Globus pallidus (tissue), 1 donor: ENCODE measurements around the gene CHTF18.
"Not testable (repeated sequence)": the region's sequence is repeated elsewhere in the genome, so short reads cannot be mapped to it uniquely, and the experiment has no call there.

Experiments used
- DNase-seq: peaks from one replicate; pipeline ENCODE4 v3.0.0-alpha.2; 2015; ENCODE audit warnings: low spot score

The CHTF18 gene

DNA sequence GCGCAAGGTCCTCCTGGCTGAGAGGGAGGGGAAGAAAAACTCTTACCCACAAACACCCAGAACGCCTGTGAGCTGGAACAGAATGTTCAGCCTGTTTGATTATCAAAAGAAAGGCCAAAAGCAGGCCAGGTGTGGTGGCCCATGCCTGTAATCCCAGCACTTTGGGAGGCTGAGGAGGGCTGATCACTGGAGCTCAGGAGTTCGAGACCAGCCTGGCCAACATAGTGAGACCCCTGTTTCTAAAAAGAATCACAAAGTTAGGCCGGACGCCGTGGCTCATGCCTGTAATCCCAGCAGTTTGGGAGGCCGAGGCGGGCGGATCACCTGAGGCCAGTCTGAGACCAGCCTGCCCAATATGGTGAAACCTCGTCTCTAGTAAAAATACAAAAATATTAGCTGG lies 12.1 kb upstream of the CHTF18 start:
- not testable (repeated sequence) for DNase-seq

DNA sequence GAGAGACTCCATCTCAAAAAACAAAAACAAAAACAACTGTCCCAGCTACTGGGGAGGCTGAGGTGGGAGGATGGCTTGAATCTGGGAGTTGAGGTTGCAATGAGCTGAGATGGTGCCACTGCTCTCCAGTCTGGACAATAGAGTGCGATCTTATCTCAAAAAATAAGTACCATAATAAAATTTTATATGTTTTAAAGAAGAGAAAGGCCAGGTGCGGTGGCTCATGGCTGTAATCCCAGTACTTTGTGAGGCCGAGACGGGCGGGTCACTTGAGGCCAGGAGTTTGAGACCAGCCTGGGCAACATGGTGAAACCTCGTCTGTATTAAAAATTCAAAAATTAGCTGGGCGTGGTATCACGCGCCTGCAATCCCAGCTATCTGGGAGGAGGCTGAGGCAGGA lies 11.6 kb upstream of the CHTF18 start:
- no peak for DNase-seq

DNA sequence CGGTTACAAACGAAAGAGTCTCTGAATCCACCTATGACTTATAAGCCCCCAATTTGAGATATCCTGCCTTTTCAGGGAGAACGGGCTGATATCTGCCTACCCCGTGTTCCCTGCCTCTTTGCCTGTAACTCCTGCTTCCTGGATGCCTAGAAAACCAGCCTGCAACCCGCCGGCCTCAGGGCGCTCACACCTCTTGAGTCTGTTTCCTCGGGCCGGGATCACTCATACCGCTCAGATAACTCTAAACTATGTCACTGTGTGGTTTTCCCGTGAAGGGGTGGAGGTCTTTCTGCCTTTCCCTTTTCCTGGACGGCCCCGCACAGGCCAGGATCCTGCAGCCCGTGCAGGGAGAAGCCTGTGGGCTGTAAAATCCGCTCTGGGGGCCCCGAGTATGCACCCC lies 10.6 kb upstream of the CHTF18 start:
- no peak for DNase-seq

DNA sequence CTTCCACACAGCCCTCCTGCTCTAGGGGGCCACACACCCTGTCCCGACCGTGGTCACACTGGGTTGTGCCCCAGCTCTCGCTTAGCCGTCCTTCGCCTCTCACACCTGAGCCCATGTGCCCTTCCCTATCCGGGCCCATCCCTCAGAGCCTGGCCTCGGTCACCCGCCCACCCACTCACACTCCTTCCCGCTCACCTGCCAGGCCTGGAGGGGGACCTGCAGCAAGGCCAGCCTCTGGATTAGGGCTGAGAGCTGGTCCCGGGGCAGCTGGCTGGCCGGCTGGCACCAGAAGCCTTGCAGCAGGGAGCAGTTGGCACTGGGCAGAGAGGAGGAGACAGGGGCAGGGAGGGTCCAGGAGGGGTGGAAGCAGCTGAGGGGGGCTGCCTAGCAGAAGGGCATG lies 10.0 kb upstream of the CHTF18 start:
- DNase-seq = no peak

DNA sequence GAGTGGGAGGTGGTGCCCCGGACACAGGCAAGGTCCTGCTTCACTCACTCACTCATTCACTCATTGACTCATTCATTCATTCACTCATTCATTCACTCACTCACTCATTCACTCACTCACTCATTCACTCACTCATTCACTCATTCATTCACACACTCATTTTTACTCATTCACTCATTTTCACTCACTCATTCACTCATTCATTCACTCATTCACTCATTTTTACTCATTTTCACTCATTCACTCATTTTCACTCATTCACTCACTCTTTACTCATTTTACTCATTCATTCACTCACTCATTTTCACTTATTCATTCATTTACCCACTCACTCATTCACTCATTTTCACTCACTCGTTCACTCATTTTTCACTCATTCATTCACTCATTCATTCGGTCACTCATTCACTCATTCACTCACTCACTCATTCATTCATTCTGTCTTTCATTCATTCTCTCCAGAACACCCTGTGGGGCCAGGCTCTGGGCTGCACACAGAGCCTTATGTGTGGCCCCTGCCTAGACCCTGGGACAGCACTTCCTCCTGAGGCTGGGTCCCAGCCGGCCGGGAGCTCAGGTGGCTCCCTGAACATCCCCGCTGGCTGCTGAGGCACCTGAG lies 9.4 kb upstream of the CHTF18 start:
- no peak for DNase-seq

DNA sequence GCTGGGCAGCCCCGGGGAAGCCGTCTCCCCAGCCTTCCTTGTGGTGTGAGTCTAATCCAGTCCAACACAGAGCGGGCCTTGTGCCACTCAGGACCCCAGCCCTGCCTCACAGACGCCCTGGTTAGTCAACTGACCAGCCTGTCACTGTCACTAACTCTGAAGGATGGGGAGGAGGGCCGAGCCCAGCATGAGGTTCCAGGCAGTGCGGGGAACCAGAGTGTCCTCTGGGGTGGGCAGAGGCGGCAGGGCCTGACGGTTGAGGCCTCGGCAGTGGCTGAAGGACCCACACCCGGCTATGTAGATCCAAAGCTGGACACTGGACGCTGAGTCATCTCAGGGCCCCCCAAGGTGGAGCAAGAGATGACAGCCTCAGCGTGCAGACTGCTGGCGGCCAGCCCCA lies 8.9 kb upstream of the CHTF18 start:
- no peak for DNase-seq

DNA sequence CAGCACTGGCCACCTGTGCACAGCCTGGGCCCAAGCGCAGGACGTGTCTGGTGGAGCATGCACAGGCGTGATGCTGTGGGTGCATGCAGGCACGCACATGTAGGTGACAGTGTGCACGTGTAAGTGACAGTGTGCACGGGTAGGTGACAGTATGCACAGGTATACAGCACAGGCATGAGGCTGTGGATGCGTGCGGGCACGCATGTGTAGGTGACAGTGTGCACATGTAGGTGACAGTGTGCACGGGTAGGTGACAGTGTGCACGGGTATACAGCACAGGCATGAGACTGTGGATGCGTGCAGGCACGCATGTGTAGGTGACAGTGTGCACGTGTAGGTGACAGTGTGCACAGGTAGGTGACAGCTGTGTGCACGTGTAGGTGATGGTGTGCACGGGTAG lies 8.1 kb upstream of the CHTF18 start:
- DNase-seq = no peak

DNA sequence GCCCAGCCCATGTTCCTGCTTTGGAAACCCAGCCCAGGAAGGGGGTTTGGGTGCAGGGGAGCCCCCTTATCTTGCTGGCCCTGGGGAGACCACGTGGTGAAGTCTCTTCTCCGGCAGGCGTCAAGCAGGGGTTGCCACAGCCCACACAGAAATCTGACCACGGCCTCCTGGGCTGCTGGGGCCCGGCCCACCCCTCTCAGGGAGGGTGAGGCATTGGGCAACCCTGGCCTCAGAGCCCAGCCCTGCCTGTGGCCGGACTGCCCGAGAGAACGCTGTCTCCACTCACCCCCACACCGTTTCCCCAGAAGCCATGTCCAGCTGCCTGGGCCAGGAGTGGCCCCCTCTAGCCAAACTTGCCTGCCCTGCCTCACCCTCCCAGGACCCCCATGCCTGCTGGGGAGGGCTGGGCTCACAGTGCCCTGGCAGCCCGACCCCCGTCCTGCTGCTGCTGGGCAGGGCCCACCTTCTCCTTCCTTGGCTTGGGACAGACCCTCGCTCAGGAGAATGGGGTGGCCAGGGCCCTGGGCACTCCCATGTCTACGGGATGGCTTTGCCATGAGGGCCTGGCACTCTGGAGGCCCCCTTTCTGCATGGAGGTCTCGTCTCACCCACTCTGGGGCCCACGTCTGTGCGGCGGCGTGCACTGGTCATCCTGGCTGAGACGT lies 6.9 kb upstream of the CHTF18 start:
- no peak for DNase-seq

DNA sequence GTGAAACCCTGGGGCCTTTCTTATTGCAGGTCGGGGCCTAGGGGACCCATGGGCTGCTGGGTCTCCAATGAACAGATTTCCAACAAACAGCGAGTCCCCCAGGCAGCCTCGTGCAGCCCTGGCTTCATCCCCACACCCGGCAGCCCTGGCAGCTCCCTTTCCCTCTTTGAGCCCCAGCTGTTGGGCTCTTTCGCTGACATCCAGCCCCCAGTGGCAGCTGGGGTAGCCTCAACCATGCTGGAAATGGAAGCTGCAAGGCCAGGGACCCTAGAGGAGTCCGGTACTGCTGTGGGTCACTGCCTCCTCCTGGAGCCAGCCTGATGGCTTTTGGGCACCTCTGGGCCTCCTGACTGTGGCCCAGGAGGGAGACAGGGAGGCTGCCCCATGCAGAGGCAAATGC lies 6.2 kb upstream of the CHTF18 start:
- no peak for DNase-seq

DNA sequence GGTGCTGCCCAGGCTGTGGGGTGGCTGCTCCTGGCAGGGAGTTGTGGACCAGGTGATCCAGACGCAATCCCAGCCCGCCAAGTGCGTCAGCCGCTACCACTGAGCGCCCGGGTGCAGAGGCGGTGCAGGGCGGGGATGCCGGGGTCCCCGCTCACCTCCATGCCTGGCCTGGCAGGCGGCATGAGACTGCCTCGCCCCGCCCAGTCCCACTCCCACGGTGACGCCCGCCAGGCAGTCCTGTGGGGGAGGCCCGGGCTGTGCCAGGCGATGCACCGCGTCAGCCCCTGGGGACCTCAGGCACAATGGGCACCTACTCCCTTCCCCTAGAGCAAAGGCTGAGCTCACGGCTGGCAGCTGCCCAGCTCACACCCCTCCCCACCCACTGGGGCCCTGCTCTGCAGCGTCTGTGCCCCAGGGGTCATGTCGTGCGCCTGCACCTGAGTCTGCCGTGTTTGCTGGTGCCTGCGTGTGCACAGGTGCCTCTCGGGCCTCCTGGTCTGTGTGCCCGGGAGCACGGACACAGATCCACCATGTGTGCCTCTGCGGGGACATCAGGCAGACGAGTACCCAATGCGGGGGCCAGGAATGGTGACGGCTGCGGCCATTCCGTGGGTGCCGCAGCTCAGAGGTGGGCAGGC lies 5.5 kb upstream of the CHTF18 start:
- no peak for DNase-seq

DNA sequence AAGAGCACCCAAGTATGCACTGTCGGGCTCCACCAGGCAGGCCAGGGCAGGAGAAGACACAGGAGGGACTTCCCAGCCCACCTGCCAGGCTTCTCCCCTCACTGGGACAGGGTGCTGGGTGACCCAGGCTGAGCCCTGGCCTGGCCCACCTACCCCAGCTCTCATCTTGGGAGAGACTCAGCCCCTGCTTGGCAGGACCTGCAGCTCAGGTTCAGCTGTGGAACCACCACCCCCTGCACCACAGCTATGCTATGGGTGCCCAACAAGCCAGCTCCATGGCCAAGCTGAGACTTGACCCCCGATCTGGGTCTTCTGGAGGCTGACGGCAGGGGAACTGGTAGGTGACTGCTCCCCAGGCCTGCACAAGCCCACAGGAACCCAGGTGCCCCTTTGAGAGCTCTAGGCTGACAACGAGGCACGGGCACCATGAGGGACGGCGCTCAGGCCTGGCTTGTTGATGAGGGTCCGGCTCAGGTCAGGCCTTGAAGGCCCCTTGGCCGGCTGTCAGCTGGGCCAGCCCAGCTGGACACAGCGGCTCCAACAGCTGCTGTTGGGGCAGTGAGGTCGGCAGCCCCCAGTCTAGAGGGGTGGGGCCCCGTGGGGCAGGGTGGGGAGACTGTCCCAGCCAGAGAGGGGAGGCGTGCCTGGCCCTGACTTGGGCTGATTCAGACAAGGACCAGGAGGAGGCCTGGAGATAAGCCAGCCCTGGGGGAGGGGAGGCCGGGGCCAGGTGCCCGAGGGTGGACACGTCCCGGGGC lies 4.8 kb upstream of the CHTF18 start:
- DNase-seq = no peak

DNA sequence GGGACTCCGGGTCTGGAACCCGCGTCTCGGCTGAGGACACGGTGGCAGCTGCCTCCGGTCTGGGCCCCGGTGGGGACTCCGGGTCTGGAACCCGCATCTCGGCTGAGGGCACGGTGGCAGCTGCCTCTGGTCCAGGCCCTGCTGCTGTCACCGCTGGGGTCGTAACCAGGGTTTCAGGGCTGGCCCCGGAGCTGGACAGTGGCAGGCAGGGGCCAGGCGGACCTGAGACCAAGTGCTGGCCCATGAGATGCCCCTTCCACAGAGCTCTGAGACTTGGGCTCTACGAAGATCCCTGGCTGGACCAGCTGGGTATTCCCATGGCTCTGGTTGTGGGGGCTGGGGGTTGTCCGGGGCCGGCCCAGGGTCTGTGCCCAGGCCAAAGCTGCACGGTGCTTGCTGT lies 4.0 kb upstream of the CHTF18 start:
- no peak for DNase-seq

DNA sequence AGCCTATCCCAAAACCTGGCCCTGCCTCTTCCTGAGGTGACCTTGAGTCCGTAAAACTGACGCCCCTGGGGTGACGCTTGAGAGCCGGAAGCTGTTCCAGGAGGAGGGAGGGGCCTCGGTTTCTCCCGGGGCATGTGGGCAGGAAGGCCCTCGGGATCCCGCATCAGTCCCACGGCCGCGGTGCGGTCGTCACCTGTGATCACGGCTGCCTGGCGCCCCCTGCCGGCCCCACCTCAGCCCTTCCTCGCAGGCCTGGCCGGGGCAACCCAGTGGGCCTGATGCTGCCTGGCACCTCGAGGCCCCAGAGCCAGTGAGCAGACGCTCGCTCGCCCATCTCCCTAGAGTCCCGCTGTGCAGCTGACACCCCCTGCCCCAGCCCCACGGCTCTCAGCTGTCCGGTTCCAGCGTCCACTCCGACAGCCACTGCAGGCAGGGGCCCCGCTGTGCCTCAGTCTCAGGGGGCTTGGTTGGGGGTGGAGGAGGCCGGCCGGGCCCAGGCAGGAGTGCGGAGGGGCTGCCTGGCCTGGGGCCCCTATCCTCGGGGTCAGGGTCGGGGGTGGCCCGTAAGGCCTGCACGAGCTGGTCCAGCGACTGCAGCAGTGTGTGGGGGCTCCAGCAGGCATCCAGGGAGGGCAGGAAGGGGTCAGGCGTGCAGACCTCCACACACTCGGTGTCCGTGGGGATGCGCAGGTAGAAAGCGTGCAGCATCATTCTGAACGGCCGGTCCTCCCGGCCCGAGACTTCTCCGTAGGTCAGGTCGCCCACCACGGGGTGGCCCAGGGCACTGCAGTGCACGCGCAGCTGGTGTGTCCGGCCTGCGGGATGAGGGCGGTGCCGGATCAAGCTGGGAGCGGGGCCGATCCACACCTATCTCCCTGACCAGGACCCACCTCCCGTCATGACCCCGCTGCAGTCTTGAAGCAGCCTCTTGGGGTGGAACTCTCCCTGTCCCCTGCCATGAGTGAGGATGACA lies 2.6 kb upstream of the CHTF18 start:
- DNase-seq = peak; percentile 26

DNA sequence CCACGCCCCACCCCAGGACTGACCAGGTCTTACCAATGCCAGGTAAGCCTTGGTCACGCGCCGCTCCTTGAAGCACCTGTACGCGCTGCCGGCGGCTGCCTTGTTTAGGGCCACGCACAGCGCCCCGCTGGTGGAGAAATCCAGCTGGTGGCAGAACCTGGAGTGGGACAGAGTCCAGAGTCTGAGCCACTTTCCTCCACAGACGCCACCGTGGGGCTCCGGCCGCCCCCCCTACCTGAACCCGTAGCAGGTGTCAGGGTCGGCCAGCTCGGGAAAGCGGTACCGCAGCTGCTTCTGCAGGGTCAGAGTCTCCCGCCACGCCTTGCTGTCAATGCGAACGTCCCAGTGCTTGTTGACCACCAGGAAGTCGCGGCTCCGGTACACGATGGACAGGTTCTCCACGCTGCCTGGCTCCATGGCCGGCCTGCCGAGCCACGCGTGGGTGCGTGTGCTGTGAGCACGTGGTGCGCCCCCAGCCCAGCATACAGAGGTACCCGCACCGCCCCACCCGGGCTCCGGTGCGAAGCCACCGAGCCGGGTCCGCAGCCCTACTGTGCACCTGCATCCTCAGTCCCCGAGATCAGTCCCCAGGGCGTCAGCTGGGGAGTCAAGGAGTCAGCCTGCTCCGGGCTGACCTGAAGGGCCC lies 976 bp upstream of the CHTF18 start:
- DNase-seq = no peak

DNA sequence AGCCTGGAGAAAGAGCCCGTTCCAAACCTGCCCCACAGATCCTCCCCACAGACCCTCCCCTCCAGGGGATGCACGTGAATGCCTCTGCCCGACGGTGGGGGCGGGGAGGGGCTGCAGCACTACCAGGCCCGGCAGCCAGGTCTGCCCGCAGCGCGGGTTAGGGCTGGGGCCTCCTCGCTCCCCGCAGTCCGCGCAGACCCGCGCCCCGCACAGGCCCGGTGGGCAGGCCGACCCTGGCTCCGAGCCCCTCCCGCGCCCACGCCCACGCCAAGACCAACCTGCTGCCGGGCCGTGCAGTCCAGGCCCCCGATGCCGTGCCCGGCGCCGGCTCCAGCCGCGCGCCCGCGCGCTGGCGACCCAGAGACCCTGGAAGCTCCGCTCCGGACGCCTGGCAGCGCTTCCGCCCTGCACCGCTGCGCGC lies 432 bp upstream of the CHTF18 start, which contains the start of gene RPUSD1:
TSS of gene RPUSD1 (minus strand) at position 404 of the 421 bp plus-strand sequence. CDS start 644 bp downstream, outside the sequence.
- DNase-seq = no peak

DNA sequence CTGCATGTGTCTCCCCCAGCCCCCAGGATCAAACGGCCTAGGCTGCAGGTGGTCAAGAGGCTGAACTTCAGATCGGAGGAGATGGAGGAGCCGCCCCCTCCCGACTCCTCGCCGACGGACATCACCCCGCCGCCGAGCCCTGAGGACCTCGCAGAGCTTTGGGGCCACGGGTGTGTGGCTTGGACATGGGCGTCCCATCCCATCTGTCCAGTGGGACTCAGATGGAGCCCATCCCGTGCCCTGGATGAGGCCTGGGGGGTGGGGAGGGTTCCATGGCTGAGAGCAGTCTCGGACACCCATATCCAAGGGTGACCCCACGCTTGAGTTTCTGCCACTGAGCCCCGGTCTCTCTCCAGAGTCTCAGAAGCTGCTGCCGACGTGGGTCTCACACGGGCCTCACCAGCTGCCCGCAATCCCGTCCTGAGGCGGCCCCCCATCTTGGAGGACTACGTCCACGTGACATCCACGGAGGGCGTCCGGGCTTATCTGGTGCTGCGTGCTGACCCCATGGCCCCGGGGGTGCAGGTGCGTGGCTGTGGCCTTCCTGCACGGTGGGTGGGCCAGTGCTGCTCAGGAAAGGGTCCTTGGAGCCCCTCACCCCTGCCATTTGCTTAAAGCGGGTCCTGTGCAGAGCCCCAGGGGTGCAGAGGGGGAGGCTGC lies 901 bp downstream of the CHTF18 start:
- DNase-seq = no peak

DNA sequence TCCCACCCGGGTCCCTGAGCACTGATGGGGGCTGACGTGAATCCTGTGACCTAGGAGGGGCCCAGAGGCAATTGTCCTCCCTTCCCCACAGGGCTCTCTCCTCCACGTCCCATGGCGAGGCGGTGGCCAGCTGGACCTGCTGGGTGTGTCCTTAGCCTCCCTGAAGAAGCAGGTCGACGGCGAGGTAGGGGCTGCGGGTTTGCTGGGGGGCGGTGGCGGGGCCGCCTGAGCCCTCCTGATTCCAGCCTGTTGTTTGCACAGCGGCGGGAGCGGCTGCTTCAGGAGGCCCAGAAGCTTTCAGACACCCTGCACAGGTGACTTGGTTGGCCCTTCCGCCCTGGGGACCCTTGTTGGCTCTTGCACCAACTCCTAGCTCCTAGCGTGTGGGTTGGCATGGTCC lies 1.7 kb downstream of the CHTF18 start:
- DNase-seq = no peak

DNA sequence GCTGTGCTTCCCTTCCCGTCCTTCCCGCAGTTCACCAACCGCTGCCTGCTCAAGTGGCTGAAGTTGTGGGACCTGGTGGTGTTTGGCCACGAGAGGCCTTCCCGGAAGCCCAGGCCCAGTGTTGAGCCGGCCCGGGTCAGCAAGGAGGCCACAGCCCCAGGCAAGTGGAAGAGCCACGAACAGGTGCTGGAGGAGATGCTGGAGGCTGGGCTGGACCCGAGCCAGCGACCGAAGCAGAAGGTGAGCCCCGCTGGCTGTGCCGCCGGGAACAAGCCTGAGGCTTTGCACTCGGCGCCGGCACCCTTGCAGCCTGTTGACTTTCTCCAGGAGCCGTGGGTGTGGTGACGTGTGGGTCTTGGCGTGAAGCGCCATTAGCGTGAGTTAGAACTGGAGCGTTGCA lies 2.7 kb downstream of the CHTF18 start:
- DNase-seq = no peak

DNA sequence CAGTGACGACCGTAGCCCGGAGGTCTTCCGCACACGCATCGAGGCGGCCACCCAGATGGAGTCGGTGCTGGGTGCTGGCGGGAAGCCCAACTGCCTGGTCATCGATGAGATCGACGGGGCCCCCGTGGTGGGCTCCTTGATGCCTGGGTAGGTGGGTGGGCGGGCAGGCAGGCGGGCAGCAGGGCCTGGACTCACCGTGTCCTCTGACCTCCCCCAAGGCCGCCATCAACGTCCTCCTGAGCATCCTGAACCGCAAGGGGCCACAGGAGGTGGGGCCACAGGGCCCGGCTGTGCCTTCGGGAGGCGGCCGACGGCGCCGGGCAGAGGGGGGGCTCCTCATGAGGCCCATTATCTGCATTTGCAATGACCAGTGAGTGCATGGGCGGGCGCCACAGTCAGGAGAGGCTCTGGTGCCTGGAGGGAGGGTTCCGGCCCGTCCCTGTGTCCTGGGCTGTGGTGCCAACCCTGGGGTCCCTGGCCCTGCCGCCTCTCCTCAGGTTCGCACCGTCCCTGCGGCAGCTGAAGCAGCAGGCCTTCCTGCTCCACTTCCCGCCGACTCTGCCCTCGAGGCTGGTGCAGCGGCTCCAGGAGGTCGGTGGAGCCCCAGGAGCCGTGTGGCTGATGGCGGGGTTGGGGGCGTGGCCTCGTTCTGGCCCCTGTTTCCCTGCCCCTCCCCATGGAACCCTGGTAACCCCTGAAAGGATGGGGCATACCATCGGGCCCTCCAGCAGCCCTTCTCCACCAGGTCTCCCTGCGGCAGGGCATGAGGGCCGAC lies 4.0 kb downstream of the CHTF18 start:
- no peak for DNase-seq

DNA sequence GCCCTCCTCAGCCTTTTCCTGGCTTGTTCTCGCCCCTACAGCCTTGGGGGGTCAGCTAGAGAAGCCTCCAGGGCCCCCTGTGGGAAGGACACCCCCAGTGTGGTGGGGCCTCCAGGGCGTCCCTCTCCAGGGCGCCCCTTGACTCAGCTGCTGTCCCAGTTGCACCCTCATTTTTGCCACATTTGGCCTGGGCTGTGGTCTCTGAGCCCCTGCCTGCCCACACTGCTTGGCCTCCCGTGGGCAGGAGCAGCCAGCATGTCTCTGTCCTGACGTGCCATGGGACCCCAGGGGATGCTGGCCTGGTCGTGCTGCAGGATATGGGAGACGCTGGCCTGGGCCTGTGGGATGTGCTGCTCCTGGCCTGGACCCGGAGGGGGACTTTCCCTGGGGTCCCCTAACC lies 5.0 kb downstream of the CHTF18 start:
- no peak for DNase-seq
